ENCODE results near the gene NR2E1.
A peak's percentile ranks its signal among the peaks of the same experiment; 100 is the strongest.

Gene NR2E1

DNA sequence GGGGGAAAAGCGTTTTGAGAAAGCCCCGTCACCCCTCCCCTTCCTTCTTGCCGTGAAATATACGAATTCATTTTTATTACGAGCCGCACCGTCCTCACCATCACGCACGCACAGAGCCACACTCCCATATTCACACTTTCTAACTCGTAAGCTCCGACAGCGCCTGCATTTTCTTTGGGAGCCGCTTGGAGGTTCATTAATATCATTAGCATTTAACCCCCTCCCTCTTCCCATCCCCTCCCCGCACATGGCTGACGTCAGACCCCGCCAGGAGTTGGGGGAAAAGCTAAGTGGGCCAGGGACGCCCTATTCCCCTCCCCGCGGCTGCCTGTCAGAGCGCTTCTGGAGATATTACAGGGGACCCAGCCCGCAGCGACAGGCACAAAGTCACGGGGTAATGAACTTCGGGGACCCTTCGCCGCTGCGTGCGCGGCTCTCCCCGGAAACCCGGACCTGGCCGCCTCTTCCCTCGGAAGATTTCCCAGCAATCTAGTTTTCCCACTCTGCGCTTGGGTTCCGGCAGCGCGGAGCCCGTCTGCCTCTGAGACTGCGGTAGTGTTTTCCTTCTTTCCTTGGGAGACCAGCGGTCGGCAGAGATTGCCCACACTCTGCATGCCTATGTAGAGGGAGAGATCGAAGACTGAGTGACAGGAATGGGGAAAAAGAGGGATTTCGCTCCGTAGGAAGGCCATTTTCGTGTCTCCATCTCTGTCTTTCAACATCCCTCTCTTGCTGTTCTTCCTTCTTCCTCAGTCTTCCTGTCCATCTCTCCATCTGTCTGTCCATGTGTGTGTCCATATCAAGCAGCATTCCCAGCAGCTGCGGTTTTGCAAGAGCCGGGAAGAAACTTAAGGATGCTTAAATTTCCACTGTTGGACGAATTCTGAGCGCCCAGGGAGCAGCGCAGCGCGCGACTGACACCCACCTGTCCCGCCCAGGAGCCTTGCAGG lies at the start of gene NR2E1:
Gene NR2E1, plus strand, starts transcription at position 309 of the 950 bp plus-strand sequence. CDS start 744 bp downstream, outside the sequence.
- no peak for DNase-seq

- DNase-seq, result no peak
Measured at GRCh38 chr6:108116546-108117426, 49.0 kb upstream of the NR2E1 start.

DNA sequence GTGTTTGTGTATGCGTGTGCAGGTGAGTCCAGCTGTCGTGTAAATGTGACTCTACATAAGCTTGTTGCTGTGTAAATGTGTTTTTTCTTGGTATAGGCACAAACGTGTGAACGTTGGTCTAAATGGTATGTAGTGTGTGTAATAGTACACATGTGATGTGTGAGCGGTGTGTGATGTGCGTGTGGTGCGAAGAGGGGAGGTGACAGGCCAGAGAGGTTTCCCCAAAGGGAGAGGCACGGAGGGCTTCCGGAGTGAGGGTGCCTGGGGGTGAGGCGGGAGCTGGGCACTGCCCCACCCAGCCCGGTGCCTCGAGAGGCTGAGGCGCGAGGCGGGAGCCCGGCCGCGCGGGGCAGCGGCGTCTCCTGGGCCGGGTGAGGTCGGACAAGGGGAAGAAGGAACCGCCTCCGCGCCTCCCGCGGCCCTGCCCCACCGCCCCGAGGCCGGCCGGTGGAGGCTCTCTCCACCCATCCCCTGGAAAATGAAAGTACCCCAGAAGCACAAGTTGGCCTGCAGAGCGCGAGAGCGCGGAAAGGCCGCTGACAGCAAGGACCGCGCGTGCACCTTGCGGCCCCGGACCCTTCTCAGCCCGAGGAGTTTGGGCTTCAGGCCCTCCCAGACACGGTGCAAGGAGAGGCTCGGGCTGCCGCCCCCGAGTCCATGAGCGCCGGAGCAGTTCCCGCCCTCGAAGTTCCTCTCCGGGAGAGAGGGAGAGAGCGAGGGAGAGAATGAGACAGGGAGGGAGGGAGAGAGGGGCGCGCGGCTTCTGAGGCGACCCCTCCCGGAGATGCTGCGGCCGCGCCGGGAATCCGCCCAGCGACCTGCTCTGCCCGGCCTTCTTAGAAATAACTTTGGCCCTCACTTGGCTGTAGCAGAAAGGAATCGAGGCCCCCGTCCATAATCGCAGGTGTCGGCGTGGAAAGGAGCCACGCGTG lies 48.1 kb upstream of the NR2E1 start:
- DNase-seq, result peak; percentile 30

GRCh38 chr6:108118359-108118724 lies 47.5 kb upstream of the NR2E1 start:
- no peak for DNase-seq

DNA sequence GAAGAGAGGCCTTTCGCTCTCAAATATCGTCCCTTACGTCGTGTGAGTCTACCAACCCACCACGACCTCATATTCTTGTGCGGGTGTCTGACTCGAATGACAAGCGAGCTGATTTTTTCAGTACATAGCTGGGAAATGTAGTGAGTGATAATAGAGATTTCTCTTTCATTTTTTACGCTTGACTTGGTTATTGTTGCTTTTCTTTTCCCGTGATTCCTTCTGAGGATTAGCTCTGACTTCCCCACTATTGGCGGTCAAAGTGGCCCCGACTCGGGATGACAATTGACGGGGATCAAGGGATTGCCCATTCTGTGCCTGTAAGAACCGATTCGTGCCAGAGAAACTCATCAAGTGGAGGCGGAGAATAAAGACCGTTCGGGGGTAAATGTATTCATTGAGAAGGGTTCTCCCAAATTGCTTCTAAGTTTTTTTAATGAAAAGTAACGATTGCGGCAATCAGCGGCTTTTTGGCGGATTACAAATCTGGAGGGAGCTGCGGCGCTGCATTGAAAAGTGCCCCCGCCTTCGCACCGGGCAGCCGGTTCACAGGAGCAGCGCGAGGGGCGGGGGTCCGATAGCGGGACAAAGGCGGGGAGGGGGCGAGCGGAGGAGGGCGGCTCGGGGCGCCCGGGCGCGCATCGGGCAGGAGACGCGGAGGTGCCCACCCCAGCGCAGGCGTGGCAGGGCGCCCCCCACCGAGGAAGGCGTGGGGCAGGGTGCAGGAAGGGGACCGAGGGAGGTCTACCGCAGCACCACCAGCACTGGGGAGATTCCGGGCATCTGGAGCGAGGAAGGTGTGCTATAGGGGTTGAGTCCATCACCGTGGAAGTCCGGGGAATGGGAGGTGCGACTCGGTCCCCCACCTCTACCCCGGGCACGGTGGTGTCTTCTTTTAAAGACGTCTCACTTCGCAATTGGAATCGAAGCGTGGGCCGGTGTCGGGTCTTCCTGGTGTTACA lies 46.7 kb upstream of the NR2E1 start:
- DNase-seq, result no peak

DNA sequence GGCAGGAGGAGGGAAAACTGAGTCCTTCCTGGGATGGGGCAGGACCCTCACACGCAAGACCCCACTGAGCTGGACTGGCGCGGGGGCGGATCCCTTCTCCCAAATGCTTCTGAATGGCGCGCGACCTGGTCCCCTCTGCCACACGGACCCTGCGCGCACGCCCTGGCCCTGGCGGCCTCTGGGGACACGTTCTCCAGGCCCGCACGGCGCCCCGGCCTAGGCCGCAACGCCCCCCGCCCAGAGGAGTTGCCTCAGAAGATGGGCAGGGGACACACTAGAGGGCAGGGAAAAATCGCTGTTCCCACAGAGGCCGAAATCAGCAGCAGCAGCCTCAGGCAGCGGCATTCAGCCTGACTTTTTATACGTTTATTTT lies 46.1 kb upstream of the NR2E1 start:
- DNase-seq, result no peak

- DNase-seq, result no peak
Measured at GRCh38 chr6:108120311-108120710, 45.5 kb upstream of the NR2E1 start.

DNA sequence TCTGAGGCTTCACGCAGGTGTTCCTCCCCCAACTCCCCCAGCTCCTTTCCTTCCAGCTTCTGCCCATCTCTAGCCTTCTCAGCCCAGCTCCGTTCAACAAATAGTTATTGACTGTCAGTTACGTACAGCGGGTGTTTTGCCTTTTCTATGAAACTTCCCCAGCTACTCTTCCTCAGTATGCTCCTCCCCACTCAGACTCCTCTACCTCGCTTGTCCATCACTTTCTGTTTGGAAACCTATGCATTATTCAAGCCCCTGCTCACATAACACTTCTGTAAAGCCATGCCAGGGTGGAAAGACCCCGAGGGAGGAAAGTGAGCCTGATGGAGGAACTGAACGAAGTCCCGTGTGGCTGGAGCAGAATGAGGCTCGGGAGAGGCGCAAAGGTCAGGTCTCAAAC lies 44.2 kb upstream of the NR2E1 start:
- DNase-seq, result no peak

- no peak for DNase-seq
Measured at GRCh38 chr6:108123481-108123929, 42.3 kb upstream of the NR2E1 start.

GRCh38 chr6:108123946-108124345 lies 41.9 kb upstream of the NR2E1 start:
- DNase-seq, result no peak

DNA sequence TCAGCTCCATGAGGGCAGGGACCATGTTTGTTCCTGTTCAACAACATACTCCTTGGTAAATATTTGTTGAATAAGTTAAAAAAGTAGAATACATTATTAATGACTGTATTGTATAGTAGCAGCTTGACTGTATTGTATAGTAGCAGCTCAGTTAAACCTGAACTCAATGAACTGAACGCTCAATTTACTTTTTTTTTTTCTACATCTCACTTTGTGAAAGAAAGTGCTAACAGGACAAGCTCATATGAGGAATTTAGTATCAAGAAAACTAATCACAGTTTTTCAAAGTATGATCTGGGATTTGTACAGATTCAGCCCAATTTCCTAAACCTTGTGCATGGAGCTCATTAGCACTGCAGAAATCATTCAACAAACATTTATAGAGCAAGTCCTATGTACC lies 38.8 kb upstream of the NR2E1 start:
- DNase-seq, result no peak

DNA sequence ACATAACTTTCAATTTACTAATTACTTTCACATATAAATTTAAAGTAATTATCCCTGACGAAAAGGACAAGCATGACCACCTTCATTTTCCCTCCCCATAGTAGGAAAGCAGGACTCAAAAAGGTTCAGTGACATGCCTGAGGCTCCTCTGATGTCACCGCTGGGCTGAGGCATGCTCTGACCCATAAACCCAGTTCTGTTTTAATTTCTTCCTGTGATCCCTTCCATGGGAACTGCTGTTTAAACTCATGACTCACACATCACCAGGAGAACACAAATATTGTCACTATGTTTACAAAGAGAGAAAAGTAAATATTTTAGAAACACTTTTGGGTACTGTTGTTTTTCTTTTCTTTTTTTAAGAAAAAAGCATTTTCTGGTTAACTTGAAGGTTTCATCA lies 38.0 kb upstream of the NR2E1 start:
- DNase-seq, result no peak

DNA sequence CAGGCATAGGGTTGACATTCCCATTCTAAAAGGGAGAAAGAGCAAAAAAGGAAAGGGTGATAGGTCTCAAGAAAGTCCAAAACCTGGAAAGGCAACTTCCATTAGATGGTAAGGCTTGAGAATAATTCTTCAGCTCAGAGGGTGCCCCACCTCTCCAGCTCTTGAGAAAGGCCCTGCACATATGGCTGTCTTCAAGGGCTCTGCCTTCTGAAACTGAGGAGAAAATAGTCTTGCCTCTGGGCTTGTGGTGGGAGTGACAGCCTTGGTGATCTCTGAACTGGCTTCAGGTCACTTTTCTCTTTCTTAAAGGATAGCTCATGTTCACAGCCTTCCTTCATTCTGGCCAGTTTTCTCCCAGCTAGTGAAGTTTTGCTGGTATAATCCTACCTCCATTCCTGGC lies 35.6 kb upstream of the NR2E1 start:
- no peak for DNase-seq

DNA sequence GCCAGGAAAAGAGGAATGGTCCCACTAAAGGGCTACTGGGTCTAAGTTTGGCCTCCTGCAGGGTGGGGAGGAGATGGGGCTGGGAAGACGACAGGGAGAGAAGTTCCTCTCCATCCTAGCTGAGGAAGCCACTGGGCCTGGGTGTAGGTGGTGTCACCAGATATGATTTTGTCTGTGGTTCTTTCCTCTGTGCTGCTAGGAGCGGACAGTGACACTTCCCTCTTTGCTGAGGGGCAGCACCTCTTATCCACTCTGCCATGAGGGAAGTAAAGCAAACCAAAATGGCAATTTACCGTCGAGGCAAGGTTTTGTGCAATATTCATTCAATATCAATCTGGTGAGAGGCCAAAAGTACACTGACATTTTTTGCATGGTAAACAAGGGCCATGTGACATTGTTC lies 33.0 kb upstream of the NR2E1 start:
- DNase-seq, result no peak

- no peak for DNase-seq
Measured at GRCh38 chr6:108133594-108134179, 32.1 kb upstream of the NR2E1 start.

DNA sequence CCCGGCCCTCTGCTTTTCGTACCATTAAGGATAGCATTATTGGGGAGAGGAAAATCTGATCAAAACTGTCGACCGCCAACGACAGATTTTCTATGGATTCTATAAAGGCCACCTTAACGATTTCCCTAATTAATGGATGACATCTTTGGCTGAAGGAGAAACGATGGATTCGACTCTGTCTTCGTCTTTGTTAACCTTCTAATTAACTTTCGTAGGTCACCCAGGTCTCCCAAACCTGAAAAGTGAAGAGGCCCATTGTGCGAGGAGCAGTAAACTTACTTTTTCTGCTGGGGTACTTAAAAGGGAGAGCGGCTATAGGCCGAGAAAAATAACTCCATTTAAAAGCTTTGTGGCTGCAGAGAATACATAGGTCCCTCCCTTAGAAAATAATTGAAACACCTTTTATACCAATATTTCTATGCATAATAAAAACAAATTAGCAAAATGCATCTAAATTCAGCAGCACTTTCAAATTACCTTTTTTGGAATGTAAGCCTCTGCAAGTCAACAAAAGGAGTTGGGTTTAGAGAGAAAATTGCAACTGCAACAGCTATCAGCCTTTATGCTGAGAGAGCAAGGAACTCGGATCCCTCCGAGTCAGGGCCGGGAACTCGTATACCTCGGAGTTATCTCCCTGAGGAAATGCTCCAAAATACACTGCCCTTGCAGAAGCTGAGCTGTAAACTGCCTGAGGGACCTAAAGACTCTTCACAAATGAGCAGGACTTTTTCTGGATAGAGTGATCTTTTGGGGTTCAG lies 31.4 kb upstream of the NR2E1 start:
- DNase-seq, result no peak

- DNase-seq, result no peak
Measured at GRCh38 chr6:108142240-108142639, 23.6 kb upstream of the NR2E1 start.

DNA sequence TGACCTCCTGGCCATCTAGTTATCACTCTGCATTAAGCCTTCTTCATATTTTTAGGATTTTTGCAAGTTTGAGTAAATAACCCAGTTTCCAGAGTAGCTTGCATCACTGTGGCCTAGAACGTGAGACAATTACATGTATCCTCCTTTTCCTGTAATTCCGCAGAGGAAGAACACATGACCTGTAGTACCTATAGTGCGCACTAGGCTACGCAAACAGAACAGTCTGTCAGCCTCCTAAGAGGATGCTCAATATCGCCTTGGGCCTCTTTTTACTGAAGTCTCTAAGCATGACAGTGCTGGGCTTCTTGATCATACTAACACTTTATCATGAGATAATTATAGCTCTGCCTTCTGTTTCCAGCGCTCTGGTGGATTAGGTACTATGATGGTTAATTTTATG lies 20.2 kb upstream of the NR2E1 start:
- no peak for DNase-seq

DNA sequence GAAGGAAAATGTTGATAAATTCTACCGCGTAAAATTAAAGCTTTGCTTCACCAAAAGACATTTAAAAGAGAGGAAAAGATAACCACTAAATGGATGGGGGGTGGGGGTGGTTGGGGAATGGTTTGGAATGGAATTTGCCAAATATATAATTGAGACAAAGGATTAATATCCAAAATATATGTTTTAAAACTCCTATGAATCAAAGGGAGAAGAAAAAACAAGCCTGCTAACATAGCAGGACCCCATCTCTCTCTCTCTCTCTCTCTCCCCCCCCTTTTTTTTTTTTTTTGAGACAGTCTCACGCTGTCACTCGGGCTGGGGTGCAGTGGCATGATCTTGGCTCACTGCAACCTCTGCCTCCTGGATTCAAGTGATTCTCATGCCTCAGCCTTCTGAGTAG lies 13.4 kb upstream of the NR2E1 start:
- DNase-seq, result no peak

All from GDM1 (cell line).